Measurements from ENCODE around the gene MND1. TPM values are rescaled to one million over a fixed set of nuclear protein-coding genes. Genes with fewer than 3 reads are reported as not detected.

The MND1 gene, protein sequence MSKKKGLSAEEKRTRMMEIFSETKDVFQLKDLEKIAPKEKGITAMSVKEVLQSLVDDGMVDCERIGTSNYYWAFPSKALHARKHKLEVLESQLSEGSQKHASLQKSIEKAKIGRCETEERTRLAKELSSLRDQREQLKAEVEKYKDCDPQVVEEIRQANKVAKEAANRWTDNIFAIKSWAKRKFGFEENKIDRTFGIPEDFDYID
- total RNA-seq (2022; extraction: Qiagen RNA extraction) = 11.6 to 16.9 TPM (median 13.3 TPM) in 5 replicates

DNA sequence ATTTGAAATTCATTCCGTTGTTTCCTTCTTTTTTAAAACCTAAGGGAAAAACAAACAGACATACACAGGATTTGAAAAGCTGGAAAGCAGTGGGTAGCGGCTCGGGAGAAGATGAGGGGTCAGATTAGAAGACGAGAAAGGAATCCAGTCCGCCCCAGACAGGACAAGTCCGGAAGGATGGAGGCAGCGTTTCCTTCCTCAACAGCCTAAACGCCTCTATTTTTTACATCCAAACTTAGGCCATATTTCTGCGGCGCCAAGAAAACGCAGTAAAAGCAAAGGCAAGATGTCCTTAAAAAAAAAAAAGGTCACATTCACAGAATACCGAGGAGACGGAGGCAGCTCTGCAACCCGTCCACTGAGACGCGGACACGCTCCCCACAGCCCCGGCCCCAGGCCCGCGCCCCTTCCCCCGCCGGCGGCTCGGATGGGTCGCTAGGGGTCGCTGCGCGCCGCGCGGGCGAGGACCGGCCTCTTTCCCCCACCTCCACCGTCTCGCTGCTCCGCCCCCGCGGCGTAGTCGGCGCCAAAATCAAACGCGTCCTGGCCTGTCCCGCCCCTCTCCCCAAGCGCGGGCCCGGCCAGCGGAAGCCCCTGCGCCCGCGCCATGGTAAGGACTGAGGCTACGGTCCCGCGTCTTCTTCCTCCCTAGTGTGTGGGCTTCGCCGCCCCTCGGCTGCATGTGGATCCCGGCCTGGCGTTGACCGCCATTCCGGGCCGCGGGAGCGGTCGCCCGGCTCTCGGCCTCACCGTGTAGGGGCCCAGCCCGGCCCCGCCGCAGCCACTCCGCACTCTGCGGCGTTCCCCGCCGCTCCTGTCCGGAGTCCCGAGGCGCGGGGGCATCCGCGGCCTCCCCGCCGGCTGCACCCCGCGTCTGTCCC lies at the start of gene MND1:
Gene MND1 (plus strand): TSS at position 558 of the 881 bp plus-strand sequence. CDS start 50 bp downstream, at position 608.

Other genes starting within 250 kb of the MND1 start
- 0.73 to 1.4 TPM (median 0.85 TPM) in 5 replicates for gene TRIM2, start 140.2 kb upstream of the MND1 start, total RNA-seq (2022; extraction: Qiagen RNA extraction)
- gene TMEM131L, start 121.7 kb downstream of the MND1 start, total RNA-seq (2022; extraction: Qiagen RNA extraction) = 6.2 to 8.2 TPM (median 6.7 TPM) in 5 replicates